ENCODE results near the gene GRIA3.

Gene GRIA3

DNA sequence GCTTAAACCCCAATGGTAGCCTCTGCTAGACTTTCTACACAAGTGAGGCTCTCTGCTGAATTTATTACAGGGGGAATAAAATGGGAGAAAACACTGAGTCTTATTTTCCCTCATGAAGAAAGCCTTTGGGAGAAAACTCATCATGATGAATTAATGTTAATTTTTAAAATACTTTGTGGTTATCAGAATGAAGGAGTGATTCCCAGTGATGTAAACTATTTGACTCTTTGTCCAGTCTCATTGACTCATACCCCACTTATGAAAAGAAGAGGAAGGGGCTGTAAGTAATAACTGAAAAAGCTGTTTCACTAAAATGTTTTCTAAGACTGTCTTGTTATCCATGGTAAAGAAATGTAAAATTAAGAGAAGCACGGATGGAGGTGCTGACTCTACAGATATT, 208.8 kb downstream of the GRIA3 start:
- H4K8ac ChIP-seq (ENCODE audit: low read depth, low read length): no peak overlapping the region
- WGBS (ENCODE audit: extremely low coverage, insufficient coverage, insufficient read length): no CpG with 5 or more reads among the region's 1 CpG

DNA sequence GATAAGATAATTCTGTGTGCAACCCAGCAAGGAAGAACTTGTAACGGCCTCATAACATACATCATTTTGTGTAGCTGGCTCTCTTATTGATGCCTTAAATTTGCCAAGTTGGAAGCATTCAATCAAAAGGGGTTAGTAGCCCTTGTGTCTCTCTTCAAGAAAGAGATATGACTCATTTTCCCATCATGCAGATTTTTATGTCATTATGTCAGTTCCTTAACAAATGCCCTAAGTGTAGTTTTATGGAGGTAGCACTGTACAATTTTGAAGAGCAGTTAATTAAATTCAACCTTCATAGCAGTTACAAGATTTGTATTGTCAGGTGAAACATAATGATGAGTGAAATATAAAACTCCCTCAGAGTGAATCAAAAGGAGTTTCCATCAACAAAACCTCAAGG, 215.6 kb downstream of the GRIA3 start:
- no peak overlapping the region for H2BK5ac ChIP-seq (ENCODE audit: low read depth, low read length, poor library complexity)
- no peaks in the 10 kb centered on the region for H3K9me3 ChIP-seq (ENCODE audit: insufficient read depth, low read depth, low read length)
- no peak overlapping the region for H3K4me2 ChIP-seq (ENCODE audit: low read length)
- no peak overlapping the region for H2BK120ac ChIP-seq (ENCODE audit: insufficient read depth, low read length, poor library complexity)
- no peaks in the 10 kb centered on the region for H3K79me2 ChIP-seq (ENCODE audit: control insufficient read depth, insufficient read depth, low read length, poor library complexity)
- no peak overlapping the region for H3K4ac ChIP-seq (ENCODE audit: low read depth, low read length)
- H2AK5ac ChIP-seq (ENCODE audit: low read length): no peak overlapping the region
- no peaks in the 10 kb centered on the region for H3K79me1 ChIP-seq (ENCODE audit: low read length)
- DNase-seq: no peak
- no peak overlapping the region for H3K18ac ChIP-seq (ENCODE audit: low read length)
- no peak overlapping the region for H4K91ac ChIP-seq (ENCODE audit: low read depth, low read length)
- no peaks in the 10 kb centered on the region for H3K36me3 ChIP-seq (ENCODE audit: control insufficient read depth in 1 of 2, insufficient read depth in 2 of 2, low read length in 2 of 2)
- H3K9ac ChIP-seq (ENCODE audit: low read length): no peak overlapping the region
- H4K8ac ChIP-seq (ENCODE audit: low read depth, low read length): no peak overlapping the region
- no peak overlapping the region for H3K14ac ChIP-seq (ENCODE audit: low read length)
- no peak overlapping the region for H3K27ac ChIP-seq (ENCODE audit: low read depth, low read length)
- H3K4me1 ChIP-seq (ENCODE audit: control insufficient read depth in 1 of 2, insufficient read depth in 2 of 2, low read length in 2 of 2): no peaks in the 10 kb centered on the region
- no peak overlapping the region for H2AFZ ChIP-seq (ENCODE audit: insufficient read depth, low read length, poor library complexity)
- WGBS (ENCODE audit: extremely low coverage, insufficient coverage, insufficient read length): no CpG with 5 or more reads among the region's 1 CpG
- H3K27me3 ChIP-seq (ENCODE audit: insufficient read depth, low read length): no peaks in the 10 kb centered on the region
- H3K4me3 ChIP-seq (ENCODE audit: low read depth, low read length): no peak overlapping the region
- H4K12ac ChIP-seq (ENCODE audit: low read depth, low read length): no peak overlapping the region
- H2BK12ac ChIP-seq (ENCODE audit: low read length): no peak overlapping the region
- no peak overlapping the region for H3K23ac ChIP-seq (ENCODE audit: low read length)

More for the DNA sequence above, 208.8 kb downstream of the GRIA3 start:
- DNase-seq: no peak
- Histone ChIP-seq H3K18ac (ENCODE audit: low read length) (no peak overlapping the region), H3K9me3 (ENCODE audit: insufficient read depth, low read depth, low read length) (no peaks in the 10 kb centered on the region), H2BK12ac (ENCODE audit: low read length) (no peak overlapping the region), H3K4me1 (ENCODE audit: control insufficient read depth in 1 of 2, insufficient read depth in 2 of 2, low read length in 2 of 2) (no peaks in the 10 kb centered on the region), H3K27ac (ENCODE audit: low read depth, low read length) (no peak overlapping the region), H3K4me3 (ENCODE audit: low read depth, low read length) (no peak overlapping the region), H2BK5ac (ENCODE audit: low read depth, low read length, poor library complexity) (no peak overlapping the region), H3K79me1 (ENCODE audit: low read length) (no peaks in the 10 kb centered on the region), H2AK5ac (ENCODE audit: low read length) (no peak overlapping the region), H2AFZ (ENCODE audit: insufficient read depth, low read length, poor library complexity) (no peak overlapping the region), H3K27me3 (ENCODE audit: insufficient read depth, low read length) (no peaks in the 10 kb centered on the region), H2BK120ac (ENCODE audit: insufficient read depth, low read length, poor library complexity) (no peak overlapping the region), H3K4me2 (ENCODE audit: low read length) (no peak overlapping the region), H4K12ac (ENCODE audit: low read depth, low read length) (no peak overlapping the region), H3K9ac (ENCODE audit: low read length) (no peak overlapping the region), H3K23ac (ENCODE audit: low read length) (no peak overlapping the region), H3K36me3 (ENCODE audit: control insufficient read depth in 1 of 2, insufficient read depth in 2 of 2, low read length in 2 of 2) (no peaks in the 10 kb centered on the region), H3K79me2 (ENCODE audit: control insufficient read depth, insufficient read depth, low read length, poor library complexity) (no peaks in the 10 kb centered on the region), H4K91ac (ENCODE audit: low read depth, low read length) (no peak overlapping the region), H3K4ac (ENCODE audit: low read depth, low read length) (no peak overlapping the region), H3K14ac (ENCODE audit: low read length) (no peak overlapping the region)

DNA sequence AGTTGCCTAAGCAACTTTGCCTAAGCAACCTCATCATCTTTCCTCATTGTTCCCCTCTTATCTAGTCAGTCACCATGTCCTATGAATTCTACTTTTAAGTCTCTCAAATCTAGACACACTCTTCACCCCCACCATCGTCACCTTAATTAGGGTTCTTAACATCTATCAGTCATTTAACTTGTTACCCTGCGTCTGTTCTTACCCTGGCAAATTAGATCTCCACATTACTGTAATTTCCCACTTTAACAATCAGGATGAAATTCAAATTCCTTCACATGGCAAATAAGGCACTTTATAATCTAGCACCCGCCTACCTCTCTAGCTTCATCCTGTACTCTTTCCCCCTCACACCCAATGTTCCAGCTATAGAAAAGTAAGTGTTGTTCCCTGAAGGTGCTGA, 221.2 kb downstream of the GRIA3 start:
- no peaks in the 10 kb centered on the region for H3K27me3 ChIP-seq (ENCODE audit: insufficient read depth, low read length)
- no CpG with 5 or more reads among the region's 3 CpGs for WGBS (ENCODE audit: extremely low coverage, insufficient coverage, insufficient read length)
- no peak overlapping the region for H3K23ac ChIP-seq (ENCODE audit: low read length)

DNA sequence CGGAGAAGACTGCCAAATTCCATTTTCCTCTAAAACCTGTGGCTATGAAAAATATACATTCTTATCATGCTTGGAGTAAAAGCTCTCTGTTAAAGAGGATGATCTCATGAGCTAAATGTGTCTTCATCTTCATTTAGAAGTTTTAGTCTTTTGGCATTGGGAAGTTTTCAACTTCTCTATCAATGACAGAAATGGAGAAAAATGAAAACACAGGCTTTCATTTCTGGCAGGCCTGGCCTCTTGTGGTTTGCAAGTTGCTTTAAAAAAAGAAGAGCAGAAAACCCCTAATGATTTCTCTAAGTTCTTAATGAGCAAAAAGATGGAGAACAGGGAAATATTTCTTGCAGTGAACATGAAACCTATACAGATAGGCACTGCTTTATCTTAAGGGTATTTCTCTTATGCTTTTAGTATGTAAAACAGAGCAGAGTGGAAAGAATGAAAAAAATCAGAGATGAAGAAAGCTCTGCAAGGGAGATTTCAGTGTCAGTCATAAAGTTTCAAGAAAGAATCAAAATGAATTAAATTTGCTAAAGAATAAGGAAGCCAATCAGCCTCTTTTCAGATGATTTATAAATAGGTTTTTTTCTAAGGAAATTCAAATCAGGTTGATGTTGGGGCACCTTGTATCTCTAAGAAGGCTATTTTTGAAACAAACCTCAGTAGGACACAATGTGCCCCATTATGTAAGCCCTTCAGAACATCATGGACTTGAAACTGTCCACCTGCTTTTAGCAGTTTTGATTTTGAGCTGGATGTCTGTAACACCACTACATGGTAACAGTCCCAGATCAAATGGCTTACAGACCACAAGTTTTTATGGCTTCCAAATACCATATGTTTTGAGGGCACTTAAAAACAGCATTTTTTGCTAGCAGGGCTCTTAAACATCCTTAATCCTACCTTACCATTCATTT, 225.0 kb downstream of the GRIA3 start:
- H3K4ac ChIP-seq (ENCODE audit: low read depth, low read length): no peak overlapping the region
- no peak overlapping the region for H2BK12ac ChIP-seq (ENCODE audit: low read length)
- no peak overlapping the region for H3K9ac ChIP-seq (ENCODE audit: low read length)
- no peak overlapping the region for H3K4me3 ChIP-seq (ENCODE audit: low read depth, low read length)
- H3K79me2 ChIP-seq (ENCODE audit: control insufficient read depth, insufficient read depth, low read length, poor library complexity): no peaks in the 10 kb centered on the region
- H3K4me1 ChIP-seq (ENCODE audit: control insufficient read depth in 1 of 2, insufficient read depth in 2 of 2, low read length in 2 of 2): no peaks in the 10 kb centered on the region
- H4K8ac ChIP-seq (ENCODE audit: low read depth, low read length): no peak overlapping the region
- no peaks in the 10 kb centered on the region for H3K79me1 ChIP-seq (ENCODE audit: low read length)
- no peak overlapping the region for H2BK120ac ChIP-seq (ENCODE audit: insufficient read depth, low read length, poor library complexity)
- no peak for DNase-seq
- H4K91ac ChIP-seq (ENCODE audit: low read depth, low read length): no peak overlapping the region
- no peaks in the 10 kb centered on the region for H3K36me3 ChIP-seq (ENCODE audit: control insufficient read depth in 1 of 2, insufficient read depth in 2 of 2, low read length in 2 of 2)
- no peak overlapping the region for H3K14ac ChIP-seq (ENCODE audit: low read length)
- no peak overlapping the region for H3K23ac ChIP-seq (ENCODE audit: low read length)
- H3K27ac ChIP-seq (ENCODE audit: low read depth, low read length): no peak overlapping the region
- H3K9me3 ChIP-seq (ENCODE audit: insufficient read depth, low read depth, low read length): no peaks in the 10 kb centered on the region
- H3K4me2 ChIP-seq (ENCODE audit: low read length): no peak overlapping the region
- no peak overlapping the region for H2AK5ac ChIP-seq (ENCODE audit: low read length)
- no peak overlapping the region for H3K18ac ChIP-seq (ENCODE audit: low read length)
- H2BK5ac ChIP-seq (ENCODE audit: low read depth, low read length, poor library complexity): no peak overlapping the region
- no peak overlapping the region for H4K12ac ChIP-seq (ENCODE audit: low read depth, low read length)
- H3K27me3 ChIP-seq (ENCODE audit: insufficient read depth, low read length): no peaks in the 10 kb centered on the region
- WGBS (ENCODE audit: extremely low coverage, insufficient coverage, insufficient read length): no CpG with 5 or more reads among the region's 1 CpG
- H2AFZ ChIP-seq (ENCODE audit: insufficient read depth, low read length, poor library complexity): no peak overlapping the region

More for the DNA sequence above, 221.2 kb downstream of the GRIA3 start:
- Histone ChIP-seq H3K4ac (ENCODE audit: low read depth, low read length) (no peak overlapping the region), H3K36me3 (ENCODE audit: control insufficient read depth in 1 of 2, insufficient read depth in 2 of 2, low read length in 2 of 2) (no peaks in the 10 kb centered on the region), H2BK120ac (ENCODE audit: insufficient read depth, low read length, poor library complexity) (no peak overlapping the region), H2AK5ac (ENCODE audit: low read length) (no peak overlapping the region), H3K4me2 (ENCODE audit: low read length) (no peak overlapping the region), H3K14ac (ENCODE audit: low read length) (no peak overlapping the region), H4K8ac (ENCODE audit: low read depth, low read length) (no peak overlapping the region), H3K27ac (ENCODE audit: low read depth, low read length) (no peak overlapping the region), H3K4me3 (ENCODE audit: low read depth, low read length) (no peak overlapping the region), H2BK12ac (ENCODE audit: low read length) (no peak overlapping the region), H3K18ac (ENCODE audit: low read length) (no peak overlapping the region), H3K79me1 (ENCODE audit: low read length) (no peaks in the 10 kb centered on the region), H3K79me2 (ENCODE audit: control insufficient read depth, insufficient read depth, low read length, poor library complexity) (no peaks in the 10 kb centered on the region), H2AFZ (ENCODE audit: insufficient read depth, low read length, poor library complexity) (no peak overlapping the region), H4K91ac (ENCODE audit: low read depth, low read length) (no peak overlapping the region), H2BK5ac (ENCODE audit: low read depth, low read length, poor library complexity) (no peak overlapping the region), H3K9me3 (ENCODE audit: insufficient read depth, low read depth, low read length) (no peaks in the 10 kb centered on the region), H4K12ac (ENCODE audit: low read depth, low read length) (no peak overlapping the region), H3K9ac (ENCODE audit: low read length) (no peak overlapping the region), H3K4me1 (ENCODE audit: control insufficient read depth in 1 of 2, insufficient read depth in 2 of 2, low read length in 2 of 2) (no peaks in the 10 kb centered on the region)
- DNase-seq: no peak
